ENCODE results near the gene POLR2B. TPM values are rescaled to one million over a fixed set of nuclear protein-coding genes. Genes with fewer than 3 reads are reported as not detected.
"Not testable (repeated sequence)": the region's sequence is repeated elsewhere in the genome, so short reads cannot be mapped to it uniquely, and the experiment has no call there.

The POLR2B gene
- total RNA-seq, 1 experiment from 2014 or later: 101 TPM

- H3K4me1 Mint-ChIP-seq (ENCODE audit: insufficient read depth, unreplicated experiment): peaks cover 12% of the 10 kb centered on the region
- DNase-seq (ENCODE audit: unreplicated experiment): no peak
- no peak overlapping the region for H3K27ac Mint-ChIP-seq (ENCODE audit: low read depth, unreplicated experiment)
- no peaks in the 10 kb centered on the region for H3K9me3 Mint-ChIP-seq (ENCODE audit: unreplicated experiment)
- ChIA-PET CTCF (interaction anchor here (1.1 kb wide), 1 partner anchor 108 kb away, joined by 3 read pairs; no protein-coding TSS in a partner anchor), POLR2A (no interaction called here)
- BruUV-seq (replicated peaks): no TSS peak
- no peaks in the 10 kb centered on the region for H3K27me3 Mint-ChIP-seq (ENCODE audit: insufficient read depth, unreplicated experiment)
- no peaks in the 10 kb centered on the region for H3K36me3 Mint-ChIP-seq (ENCODE audit: insufficient read depth, unreplicated experiment)
- no peak overlapping the region for H3K4me3 Mint-ChIP-seq (ENCODE audit: unreplicated experiment)
- intact Hi-C loops (cut with micrococcal nuclease): no loop called here
- TF ChIP-seq CTCF (IDR thresholded peaks at IDR 0.05; ENCODE audit: unreplicated experiment): no peak
Observed at GRCh38 chr4:57055886-57056285, 77.2 kb downstream of the POLR2B start.

- CTCF ChIA-PET: interaction anchor here (0.8 to 2.1 kb wide), 3 partner anchors 10 to 103 kb away, joined by 5 to 6 read pairs (median 6); no protein-coding TSS in a partner anchor
- no peaks in the 10 kb centered on the region for H3K27me3 Mint-ChIP-seq (ENCODE audit: insufficient read depth, unreplicated experiment)
- peaks cover 16% of the 10 kb centered on the region for H3K4me1 Mint-ChIP-seq (ENCODE audit: insufficient read depth, unreplicated experiment)
Observed at GRCh38 chr4:57059890-57060716, 81.4 kb downstream of the POLR2B start.

GRCh38 chr4:57060717-57061067 lies 82.0 kb downstream of the POLR2B start:
- ChIA-PET CTCF (interaction anchor here (1.9 kb wide), 1 partner anchor 9 kb away, joined by 5 read pairs; no protein-coding TSS in a partner anchor), POLR2A (interaction anchor here (0.6 to 1.2 kb wide), 2 partner anchors 13 to 1922 kb away, joined by 3 read pairs; no protein-coding TSS in a partner anchor)
- H3K4me1 Mint-ChIP-seq (ENCODE audit: insufficient read depth, unreplicated experiment): peaks cover 21% of the 10 kb centered on the region
- H3K4me3 Mint-ChIP-seq (ENCODE audit: unreplicated experiment); H3K27me3 Mint-ChIP-seq (ENCODE audit: insufficient read depth, unreplicated experiment); H3K27ac Mint-ChIP-seq (ENCODE audit: low read depth, unreplicated experiment); DNase-seq (ENCODE audit: unreplicated experiment); BruUV-seq (replicated peaks); H3K36me3 Mint-ChIP-seq (ENCODE audit: insufficient read depth, unreplicated experiment); H3K9me3 Mint-ChIP-seq (ENCODE audit: unreplicated experiment); intact Hi-C loops (cut with micrococcal nuclease): not testable (repeated sequence)

More at GRCh38 chr4:57059890-57060716, 81.4 kb downstream of the POLR2B start:
- Mint-ChIP-seq H3K36me3 (ENCODE audit: insufficient read depth, unreplicated experiment) (peaks cover 4% of the 10 kb centered on the region), H3K4me3 (ENCODE audit: unreplicated experiment) (no peak overlapping the region), H3K9me3 (ENCODE audit: unreplicated experiment) (no peaks in the 10 kb centered on the region), H3K27ac (ENCODE audit: low read depth, unreplicated experiment) (no peak overlapping the region)
- intact Hi-C loops (cut with micrococcal nuclease): no loop called here
- POLR2A ChIA-PET: interaction anchor here (0.6 to 1.2 kb wide), 2 partner anchors 13 to 1922 kb away, joined by 3 read pairs; no protein-coding TSS in a partner anchor
- BruUV-seq (replicated peaks): no TSS peak
- no peak for DNase-seq (ENCODE audit: unreplicated experiment)
- no peak for TF ChIP-seq CTCF (IDR thresholded peaks at IDR 0.05; ENCODE audit: unreplicated experiment)

- no peak overlapping the region for H3K27ac Mint-ChIP-seq (ENCODE audit: low read depth, unreplicated experiment)
- no peaks in the 10 kb centered on the region for H3K9me3 Mint-ChIP-seq (ENCODE audit: unreplicated experiment)
- peaks cover 6% of the 10 kb centered on the region for H3K36me3 Mint-ChIP-seq (ENCODE audit: insufficient read depth, unreplicated experiment)
- H3K27me3 Mint-ChIP-seq (ENCODE audit: insufficient read depth, unreplicated experiment): no peaks in the 10 kb centered on the region
- ChIA-PET POLR2A (interaction anchor here (1.2 kb wide), 1 partner anchor 12 kb away, joined by 3 read pairs; no protein-coding TSS in a partner anchor), CTCF (interaction anchor here (1.9 kb wide), 1 partner anchor 9 kb away, joined by 5 read pairs; no protein-coding TSS in a partner anchor)
- peaks cover 20% of the 10 kb centered on the region for H3K4me1 Mint-ChIP-seq (ENCODE audit: insufficient read depth, unreplicated experiment)
- no peak overlapping the region for H3K4me3 Mint-ChIP-seq (ENCODE audit: unreplicated experiment)
- intact Hi-C loops (cut with micrococcal nuclease): no loop called here
- BruUV-seq (replicated peaks): no TSS peak
- no peak for DNase-seq (ENCODE audit: unreplicated experiment)
- TF ChIP-seq CTCF (IDR thresholded peaks at IDR 0.05; ENCODE audit: unreplicated experiment): no peak
Observed at GRCh38 chr4:57061395-57061794, 82.7 kb downstream of the POLR2B start.

All from MCF 10A (cell line).